BLaER1 treated with 17β-estradiol and CSF1 and Interleukin-3, amounts not matched to agents 10 nM and 100 nM (cell line): Measurements from ENCODE around the gene BCAP31.
"Not testable (repeated sequence)": the region's sequence is repeated elsewhere in the genome, so short reads cannot be mapped to it uniquely, and the experiment has no call there.

Experiments
- H3K27ac ChIP-seq, 11 experiments: shearing (Covaris generic); formaldehyde crosslinking; 2 replicates each; pipeline ENCODE4 v1.8.1; 2022
- H3K27me3 ChIP-seq, 11 experiments: shearing (Covaris generic); formaldehyde crosslinking; 2 replicates each; pipeline ENCODE4 v1.8.1; 2022
- H3K36me3 ChIP-seq, 11 experiments: shearing (Covaris generic); formaldehyde crosslinking; 2 replicates each; pipeline ENCODE4 v1.8.1; 2022
- H3K4me1 ChIP-seq, 10 experiments: shearing (Covaris generic); formaldehyde crosslinking; 2 replicates each; pipeline ENCODE4 v1.8.1; 2022
- H3K4me2 ChIP-seq, 11 experiments: shearing (Covaris generic); formaldehyde crosslinking; 2 replicates each; pipeline ENCODE4 v1.8.1; 2022
- H3K4me3 ChIP-seq, 10 experiments: shearing (Covaris generic); formaldehyde crosslinking; 2 replicates each; pipeline ENCODE4 v1.8.1; 2022
- H3K9ac ChIP-seq, 11 experiments: shearing (Covaris generic); formaldehyde crosslinking; 2 replicates each; pipeline ENCODE4 v1.8.1; 2022
- H3K9me3 ChIP-seq, 11 experiments: shearing (Covaris generic); formaldehyde crosslinking; replicated peaks in 1 of 11; 2 replicates each; pipeline ENCODE4 v1.8.1; 2022
- H4K20me1 ChIP-seq, 11 experiments: shearing (Covaris generic); formaldehyde crosslinking; 2 replicates each; pipeline ENCODE4 v1.8.1; 2022
- Cebpa-rat ChIP-seq, 11 experiments: shearing (Covaris generic); IDR thresholded peaks; 2 replicates each; pipeline ENCODE4 v1.8.1; 2022

The BCAP31 gene

DNA sequence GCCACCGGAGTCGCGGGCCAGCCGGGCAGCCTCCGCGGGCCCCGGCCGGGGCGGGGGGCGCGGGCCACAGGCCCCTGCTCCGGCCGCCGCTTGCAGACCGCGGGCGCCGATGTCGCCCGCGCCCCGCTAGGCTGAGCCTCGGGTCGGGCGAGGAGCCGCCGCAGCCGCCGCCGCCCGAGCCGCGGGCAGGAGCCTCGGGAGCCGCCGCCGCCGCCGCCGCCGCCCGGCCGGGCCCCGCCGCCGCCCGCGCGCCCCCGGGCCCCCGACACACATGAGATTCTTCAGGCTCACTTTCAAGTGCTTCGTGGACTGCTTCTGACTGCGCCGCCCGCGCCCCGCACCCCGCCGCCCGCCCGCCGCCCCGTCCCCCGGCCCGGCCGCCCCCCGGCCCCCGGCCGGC lies 36.1 kb downstream of the BCAP31 start:
- Histone ChIP-seq H3K4me1 (peaks cover 0 to 19% (median 11%) of the 10 kb centered on the region in 10 experiments; a peak in 12 of 20 replicates), H3K4me3 (peak overlapping the region; percentile 49 to 69 (median 58); a peak in 19 of 20 replicates), H3K9ac (peak overlapping the region; percentile 45 to 79 (median 66); a peak in 16 of 22 replicates), H3K9me3 (peaks cover 13 to 50% (median 37%) of the 10 kb centered on the region in 11 experiments), H3K4me2 (peak overlapping the region; percentile 23 to 70 (median 59); a peak in 14 of 22 replicates), H3K36me3 (no peaks in the 10 kb centered on the region; a peak in 1 of 22 replicates), H3K27ac (peak overlapping the region in 2 of 11 experiments; percentile 25 to 63; a peak in 4 of 22 replicates), H4K20me1 (peaks cover 0 to 36% (median 16%) of the 10 kb centered on the region in 11 experiments; a peak in 17 of 22 replicates), H3K27me3 (peaks cover 3 to 36% (median 20%) of the 10 kb centered on the region in 11 experiments; a peak in 19 of 22 replicates)
- no peak for TF ChIP-seq Cebpa-rat (IDR thresholded peaks at IDR 0.05)

GRCh38 chrX:153687121-153688039 lies 36.8 kb downstream of the BCAP31 start, which contains the start of gene SLC6A8:
TSS of gene SLC6A8 (plus strand) at chrX:153687926. CDS start at chrX:153688575, 649 bp downstream.
- H3K4me2 ChIP-seq, result peak within 1 kb of the TSS; percentile 64 to 80 (median 71)
- H3K36me3 ChIP-seq, result no peaks in the 10 kb centered on the region; a peak in 1 of 22 replicates
- no peak for TF ChIP-seq Cebpa-rat (IDR thresholded peaks at IDR 0.05)
- H3K9me3 ChIP-seq, result peaks cover 16 to 54% (median 40%) of the 10 kb centered on the region in 11 experiments
- H3K4me1 ChIP-seq, result peaks cover 0 to 12% (median 5%) of the 10 kb centered on the region in 10 experiments; a peak in 12 of 20 replicates
- H3K27me3 ChIP-seq, result peaks cover 2 to 29% (median 20%) of the 10 kb centered on the region in 11 experiments; a peak in 19 of 22 replicates
- H3K9ac ChIP-seq, result peak within 1 kb of the TSS; percentile 45 to 79 (median 66); a peak in 16 of 22 replicates
- H3K4me3 ChIP-seq, result peak within 1 kb of the TSS; percentile 49 to 69 (median 58)
- H3K27ac ChIP-seq, result peak within 1 kb of the TSS in 2 of 11 experiments; percentile 25 to 63; a peak in 4 of 22 replicates
- peaks cover 0 to 29% (median 9%) of the 10 kb centered on the region in 11 experiments; a peak in 15 of 22 replicates for H4K20me1 ChIP-seq

- no peak for TF ChIP-seq Cebpa-rat (IDR thresholded peaks at IDR 0.05)
- Histone ChIP-seq H3K27ac (no peak overlapping the region), H3K4me2 (peak overlapping the region in 2 of 11 experiments; percentile 14 to 44; a peak in 1 of 22 replicates), H3K36me3 (no peaks in the 10 kb centered on the region; a peak in 1 of 22 replicates), H3K27me3 (peaks cover 0 to 32% (median 21%) of the 10 kb centered on the region in 11 experiments; a peak in 19 of 22 replicates), H3K9ac (no peak overlapping the region), H4K20me1 (peaks cover 0 to 23% (median 8%) of the 10 kb centered on the region in 11 experiments; a peak in 12 of 22 replicates), H3K4me1 (peaks cover 0 to 6% (median 0%) of the 10 kb centered on the region in 10 experiments; a peak in 4 of 20 replicates), H3K4me3 (no peak overlapping the region), H3K9me3 (peaks cover 16 to 54% (median 40%) of the 10 kb centered on the region in 11 experiments)
These were observed 37.5 kb downstream of the BCAP31 start for GRCh38 chrX:153686711-153687110.

- no peak for TF ChIP-seq Cebpa-rat (IDR thresholded peaks at IDR 0.05)
- Histone ChIP-seq H3K27ac (no peak overlapping the region), H4K20me1 (peaks cover 0 to 17% (median 8%) of the 10 kb centered on the region in 11 experiments; a peak in 11 of 22 replicates), H3K9ac (no peak overlapping the region), H3K4me2 (0 out of 22 replicates have a peak overlapping the region, but pooled peaks of 1 of the 11 experiments have one; percentile 14), H3K27me3 (peaks cover 0 to 39% (median 27%) of the 10 kb centered on the region in 11 experiments; a peak in 20 of 22 replicates), H3K4me1 (peaks cover 0 to 6% (median 0%) of the 10 kb centered on the region in 10 experiments; a peak in 4 of 20 replicates), H3K36me3 (no peaks in the 10 kb centered on the region; a peak in 1 of 22 replicates), H3K4me3 (no peak overlapping the region), H3K9me3 (peaks cover 16 to 54% (median 42%) of the 10 kb centered on the region in 11 experiments)
These were observed 38.2 kb downstream of the BCAP31 start for GRCh38 chrX:153685751-153686696.

GRCh38 chrX:153685156-153685536 lies 39.0 kb downstream of the BCAP31 start:
- TF ChIP-seq Cebpa-rat (IDR thresholded peaks at IDR 0.05), result no peak
- Histone ChIP-seq H3K4me2 (no peak overlapping the region), H3K9me3 (peaks cover 16 to 48% (median 40%) of the 10 kb centered on the region in 11 experiments), H3K36me3 (no peaks in the 10 kb centered on the region; a peak in 1 of 22 replicates), H4K20me1 (peaks cover 0 to 8% (median 4%) of the 10 kb centered on the region in 11 experiments; a peak in 11 of 22 replicates), H3K9ac (no peak overlapping the region), H3K4me1 (peaks cover 0 to 6% (median 0%) of the 10 kb centered on the region in 10 experiments; a peak in 4 of 20 replicates), H3K4me3 (no peak overlapping the region), H3K27me3 (peaks cover 0 to 43% (median 32%) of the 10 kb centered on the region in 11 experiments; a peak in 20 of 22 replicates), H3K27ac (no peak overlapping the region)

DNA sequence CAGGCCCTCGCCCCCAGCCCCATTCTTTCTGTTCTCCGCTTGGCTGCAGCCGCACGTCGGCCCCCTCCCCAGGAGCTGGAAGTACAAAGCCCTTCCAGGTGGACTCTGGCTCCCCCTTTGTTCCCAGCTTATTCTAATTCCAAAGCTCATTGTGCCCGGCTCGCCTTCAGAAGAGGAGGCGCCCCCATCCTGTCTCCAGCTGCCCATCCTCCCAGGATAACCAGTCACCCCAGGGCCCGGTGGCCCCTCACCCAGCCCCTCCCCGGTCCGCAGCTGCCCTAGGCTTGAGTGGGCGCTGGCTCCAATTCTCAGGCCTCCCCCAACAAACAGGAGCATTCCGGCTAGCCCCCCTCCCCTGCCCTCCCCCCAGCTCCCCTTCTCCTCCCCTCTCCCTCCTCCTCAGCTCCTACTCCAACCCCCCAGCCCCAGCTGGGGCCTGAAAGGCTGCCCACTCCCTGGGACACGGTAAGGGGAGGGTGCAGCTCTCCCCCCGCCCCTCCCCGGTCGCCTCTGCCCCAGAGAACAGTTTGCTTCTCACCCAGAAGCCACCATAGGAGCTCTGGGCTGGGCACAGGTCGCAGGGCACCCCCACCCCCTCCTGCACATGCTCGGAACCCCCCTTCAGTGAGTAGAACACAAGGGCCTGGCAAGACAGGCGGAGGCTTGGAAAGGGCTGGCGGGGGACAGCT lies 39.6 kb downstream of the BCAP31 start:
- Histone ChIP-seq H3K9ac (no peak overlapping the region), H3K4me3 (no peak overlapping the region), H3K9me3 (peaks cover 16 to 44% (median 39%) of the 10 kb centered on the region in 11 experiments), H3K4me2 (no peak overlapping the region), H3K36me3 (no peaks in the 10 kb centered on the region), H3K4me1 (peaks cover 0 to 5% (median 0%) of the 10 kb centered on the region in 10 experiments; a peak in 2 of 20 replicates), H4K20me1 (peaks cover 0 to 3% (median 0%) of the 10 kb centered on the region in 11 experiments; a peak in 8 of 22 replicates), H3K27me3 (peaks cover 0 to 43% (median 32%) of the 10 kb centered on the region in 11 experiments; a peak in 19 of 22 replicates), H3K27ac (no peak overlapping the region)
- no peak for TF ChIP-seq Cebpa-rat (IDR thresholded peaks at IDR 0.05)

GRCh38 chrX:153683486-153683885 lies 40.7 kb downstream of the BCAP31 start:
- H4K20me1 ChIP-seq, H3K36me3 ChIP-seq, H3K4me2 ChIP-seq, H3K4me3 ChIP-seq, H3K4me1 ChIP-seq, H3K9ac ChIP-seq, H3K27ac ChIP-seq: not testable (repeated sequence)
- H3K27me3 ChIP-seq, result peaks cover 3 to 44% (median 32%) of the 10 kb centered on the region in 11 experiments; a peak in 19 of 22 replicates
- H3K9me3 ChIP-seq, result peaks cover 16 to 42% (median 37%) of the 10 kb centered on the region in 11 experiments
